Kidney epithelial cell (primary cell): ENCODE results near the gene GPR3. TPM values are rescaled to one million over a fixed set of nuclear protein-coding genes. Genes with fewer than 3 reads are reported as not detected.

Source experiments
- DNase-seq: peaks from one replicate; pipeline ENCODE4 v3.0.0-alpha.2; 2010; ENCODE audit warnings: low read depth
- H3K27me3 ChIP-seq: 2 replicates; pipeline ENCODE4 v1.6.0; 2011; ENCODE audit warnings: low read length; ENCODE audit not compliant: control insufficient read depth, insufficient read depth
- H3K36me3 ChIP-seq: 2 replicates; pipeline ENCODE4 v1.5.1; 2011; ENCODE audit warnings: low read length; ENCODE audit not compliant: control insufficient read depth, insufficient read depth
- H3K4me3 ChIP-seq: 2 replicates; pipeline ENCODE4 v1.5.1; 2011; ENCODE audit warnings: low read depth, mild to moderate bottlenecking, control low read depth, low read length
- CTCF ChIP-seq: IDR thresholded peaks from 2 replicates; pipeline ENCODE4 v1.5.1; 2011; ENCODE audit warnings: mild to moderate bottlenecking, moderate library complexity, low read length, control low read depth, inconsistent platforms; ENCODE audit not compliant: insufficient read depth, poor library complexity, severe bottlenecking
- total RNA-seq: library from RNA; depleted of rRNA; stranded (reverse); fragments of >200 nt; gene quantifications from 2 replicates; pipeline ENCODE4 v1.2.3, GENCODE V29; 2015

The GPR3 gene
- total RNA-seq, 1 donor from 2014 or later = 1.6 TPM

- Histone ChIP-seq H3K36me3 (no peaks in the 10 kb centered on the region), H3K27me3 (peaks cover 6% of the 10 kb centered on the region), H3K4me3 (no peak overlapping the region)
- no peak for TF ChIP-seq CTCF
- DNase-seq = no peak
Observed at GRCh38 chr1:27346991-27347624, 45.3 kb upstream of the GPR3 start.

GRCh38 chr1:27348861-27349783 lies 43.3 kb upstream of the GPR3 start:
- no peaks in the 10 kb centered on the region for H3K36me3 ChIP-seq
- DNase-seq = no peak

DNA sequence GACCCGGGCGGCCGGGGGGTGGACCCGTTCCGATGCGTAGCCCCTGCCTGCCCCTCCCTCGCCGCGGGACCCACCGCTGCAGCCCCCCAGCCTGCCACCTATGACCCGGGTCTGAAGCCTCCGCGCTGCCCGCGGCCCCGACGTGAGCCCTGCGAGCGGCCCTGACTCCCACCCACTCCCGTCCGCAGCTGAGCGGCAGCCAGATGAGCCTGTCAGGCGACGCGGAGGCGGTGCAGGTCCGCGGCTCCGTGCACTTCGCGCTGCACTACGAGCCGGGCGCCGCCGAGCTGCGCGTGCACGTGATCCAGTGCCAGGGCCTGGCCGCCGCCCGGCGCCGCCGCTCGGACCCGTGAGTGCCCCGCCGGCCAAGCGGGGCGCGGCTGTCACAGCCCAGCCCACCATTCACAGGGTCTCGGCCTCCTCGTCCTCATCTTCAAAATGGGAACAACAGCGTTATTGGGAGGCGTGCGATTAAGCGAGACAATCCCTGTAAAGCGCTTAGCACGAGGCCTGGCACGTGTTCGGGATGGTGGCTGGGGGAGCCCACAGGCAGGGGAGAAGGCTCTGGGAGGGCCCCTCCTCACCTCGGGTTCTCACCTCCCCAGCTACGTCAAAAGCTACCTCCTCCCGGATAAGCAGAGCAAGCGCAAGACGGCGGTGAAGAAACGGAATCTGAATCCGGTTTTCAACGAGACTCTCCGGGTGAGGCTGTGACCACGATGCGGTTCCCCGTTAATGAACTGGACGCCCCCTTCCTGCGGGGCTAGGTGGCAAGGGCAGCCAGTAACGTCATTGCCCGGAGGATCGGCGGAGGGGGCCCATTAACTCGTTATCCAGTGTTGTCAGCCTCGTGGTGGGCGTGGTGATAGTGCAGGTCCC lies 42.4 kb upstream of the GPR3 start:
- peak overlapping the region; percentile 29 for H3K4me3 ChIP-seq
- peaks cover 6% of the 10 kb centered on the region for H3K27me3 ChIP-seq
- no peak for TF ChIP-seq CTCF
- H3K36me3 ChIP-seq = no peaks in the 10 kb centered on the region
- DNase-seq = no peak

More at GRCh38 chr1:27348861-27349783, 43.3 kb upstream of the GPR3 start:
- TF ChIP-seq CTCF = no peak
- H3K27me3 ChIP-seq = peaks cover 6% of the 10 kb centered on the region
- peak overlapping the region; percentile 29 for H3K4me3 ChIP-seq

DNA sequence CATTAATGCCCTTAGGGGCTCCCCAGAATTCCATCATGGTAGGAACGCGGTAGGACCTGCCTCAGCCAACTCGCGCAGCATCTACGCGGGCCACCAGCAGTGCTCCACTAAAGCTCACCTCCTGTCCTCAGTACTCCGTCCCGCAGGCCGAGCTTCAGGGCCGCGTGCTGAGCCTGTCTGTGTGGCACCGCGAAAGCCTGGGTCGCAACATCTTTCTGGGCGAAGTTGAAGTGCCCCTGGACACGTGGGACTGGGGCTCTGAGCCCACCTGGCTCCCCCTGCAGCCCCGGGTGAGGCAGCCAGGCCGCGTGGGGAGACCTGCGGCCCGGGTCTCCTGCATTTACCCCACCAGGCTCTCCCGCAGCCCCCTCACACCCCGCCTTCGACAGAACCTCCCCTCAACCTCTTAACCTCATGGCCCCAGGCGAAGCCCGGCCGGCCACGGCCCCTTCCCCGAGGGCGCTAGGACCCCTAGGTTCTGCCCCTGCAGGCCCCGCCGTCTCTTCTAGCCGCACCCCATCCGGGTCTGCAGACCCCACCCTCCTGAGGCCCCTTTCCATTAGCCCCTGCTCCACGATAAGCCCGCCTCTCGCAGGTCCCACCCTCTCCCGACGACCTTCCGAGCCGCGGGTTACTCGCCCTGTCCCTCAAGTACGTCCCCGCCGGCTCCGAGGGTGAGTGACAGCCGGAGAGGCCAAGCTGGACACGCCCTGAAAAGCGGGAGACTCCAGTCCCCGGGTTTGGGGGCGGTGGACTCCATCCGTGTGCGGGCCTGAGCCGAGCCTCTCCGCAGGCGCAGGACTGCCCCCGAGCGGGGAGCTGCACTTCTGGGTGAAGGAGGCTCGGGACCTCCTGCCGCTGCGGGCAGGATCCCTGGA lies 41.5 kb upstream of the GPR3 start:
- DNase-seq = no peak
- peaks cover 1% of the 10 kb centered on the region for H3K36me3 ChIP-seq
- no peak for TF ChIP-seq CTCF
- H3K4me3 ChIP-seq = no peak overlapping the region
- peaks cover 6% of the 10 kb centered on the region for H3K27me3 ChIP-seq

DNA sequence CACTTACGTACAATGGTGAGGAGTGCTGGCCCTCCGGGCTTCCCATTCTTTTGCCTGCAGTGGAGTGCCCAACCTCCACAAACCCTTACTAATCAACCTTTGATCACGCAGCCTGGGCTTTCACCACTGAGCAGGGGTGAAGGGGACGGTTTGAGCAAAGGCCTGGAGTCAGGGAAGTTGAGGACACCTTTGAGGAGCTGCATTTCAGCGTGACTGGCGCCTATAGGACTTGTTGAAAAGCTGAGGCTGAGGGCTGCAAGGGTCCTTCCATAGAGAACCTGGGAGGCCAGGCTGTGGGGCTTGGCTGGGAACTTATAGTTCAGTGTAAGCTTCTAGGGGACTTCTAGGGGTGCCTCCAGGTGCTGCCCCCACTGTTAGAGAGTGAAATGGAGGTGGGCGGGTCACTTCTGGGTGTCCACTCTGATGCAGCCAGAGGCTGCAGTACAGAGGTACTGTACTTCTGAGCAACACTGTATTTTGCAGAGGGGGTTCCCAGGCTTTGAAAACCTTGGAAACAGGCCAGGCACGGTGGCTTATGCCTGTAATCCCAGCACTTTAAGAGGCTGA lies 40.8 kb upstream of the GPR3 start:
- TF ChIP-seq CTCF = no peak
- Histone ChIP-seq H3K27me3 (peaks cover 6% of the 10 kb centered on the region), H3K36me3 (peaks cover 1% of the 10 kb centered on the region), H3K4me3 (no peak overlapping the region)
- no peak for DNase-seq
